HepG2 (cell line): Measurements from ENCODE around the gene FOXD3. TPM values are rescaled to one million over a fixed set of nuclear protein-coding genes. Genes with fewer than 3 reads are reported as not detected.

Source experiments
- AHDC1 ChIP-seq: sonication (generic); formaldehyde crosslinking; IDR thresholded peaks from 2 replicates; pipeline ENCODE4 v1.5.1; 2020; ENCODE audit warnings: mild to moderate bottlenecking, missing genetic modification reagents, borderline replicate concordance
- ELF1 ChIP-seq: sonication (generic); formaldehyde crosslinking; IDR thresholded peaks from 2 replicates; pipeline ENCODE4 v1.4.0; 2020; ENCODE audit warnings: missing genetic modification reagents
- ISL2 ChIP-seq: sonication (generic); formaldehyde crosslinking; IDR thresholded peaks from 2 replicates; pipeline ENCODE4 v1.5.0; 2020; ENCODE audit warnings: missing genetic modification reagents
- MEIS2 ChIP-seq: sonication (generic); formaldehyde crosslinking; IDR thresholded peaks from 2 replicates; pipeline ENCODE4 v1.9.0; 2021; ENCODE audit warnings: mild to moderate bottlenecking, missing genetic modification reagents
- MYC ChIP-seq: sonication (generic); formaldehyde crosslinking; IDR thresholded peaks from 2 replicates; pipeline ENCODE4 v1.9.0; 2021; ENCODE audit warnings: missing genetic modification reagents, borderline replicate concordance
- NFKBIZ ChIP-seq: IDR thresholded peaks from 2 replicates; pipeline ENCODE4 v1.6.1; 2018; ENCODE audit warnings: missing genetic modification reagents, missing compliant biosample characterization
- POLR2AphosphoS5 ChIP-seq: IDR thresholded peaks from 2 replicates; pipeline ENCODE4 v1.6.1; 2012; ENCODE audit warnings: low read depth, low read length
- RFX1 ChIP-seq: fragments of 450-650 bp; IDR thresholded peaks from 2 replicates; pipeline ENCODE4 v1.6.1; 2017
- THAP8 ChIP-seq: sonication (generic); formaldehyde crosslinking; IDR thresholded peaks from 2 replicates; pipeline ENCODE4 v1.5.1; 2020; ENCODE audit warnings: missing genetic modification reagents, mild to moderate bottlenecking, borderline replicate concordance
- THAP9 ChIP-seq: sonication (generic); formaldehyde crosslinking; IDR thresholded peaks from 2 replicates; pipeline ENCODE4; 2020; ENCODE audit warnings: missing genetic modification reagents, mild to moderate bottlenecking, borderline replicate concordance
- ZMYM4 ChIP-seq: sonication (generic); formaldehyde crosslinking; IDR thresholded peaks from 2 replicates; pipeline ENCODE4 v1.8.1; 2023; ENCODE audit warnings: mild to moderate bottlenecking, missing genetic modification reagents
- ZNF691 ChIP-seq: sonication (generic); formaldehyde crosslinking; IDR thresholded peaks from 2 replicates; pipeline ENCODE4 v1.4.0; 2020; ENCODE audit warnings: missing genetic modification reagents, low read depth, mild to moderate bottlenecking, borderline replicate concordance
- polyA plus RNA-seq, 8 experiments: library from polyadenylated mRNA; depleted of rRNA in 3 of 8; stranded (reverse) in 7 of 8; unstranded in 1 of 8; fragments of >200 nt; fragmentation: Illumina TruSeq in 4 of 8; extraction: Trizol in 4 of 8; gene quantifications; 2 replicates each; pipeline versions ENCODE4 v1.2.1 to v1.2.3, GENCODE V29; 2011 to 2016; ENCODE audit warnings: low read depth in 4 of 8, missing spikeins in 1 of 8, mixed read lengths in 1 of 8; ENCODE audit not compliant: insufficient read depth in 1 of 8
- total RNA-seq, 5 experiments: library from RNA; depleted of rRNA; stranded (reverse); fragments of >200 nt; fragmentation: Illumina TruSeq; extraction: Trizol; gene quantifications; 2 replicates each; pipeline ENCODE4 v1.2.3, GENCODE V29; 2016; ENCODE audit warnings: low read depth in 1 of 5
- TF ChIP-seq, protein P1 (sequence below): sonication (generic); formaldehyde crosslinking; IDR thresholded peaks from 2 replicates; pipeline ENCODE4 v1.4.0; 2020; ENCODE audit warnings: missing genetic modification reagents, borderline replicate concordance

Gene FOXD3
- total and polyA plus RNA-seq, 2 of the 13 experiments (the other 11 are each of a cell fraction or from before 2014, with no cell fraction given): not detected

- TF ChIP-seq, protein P1, sequence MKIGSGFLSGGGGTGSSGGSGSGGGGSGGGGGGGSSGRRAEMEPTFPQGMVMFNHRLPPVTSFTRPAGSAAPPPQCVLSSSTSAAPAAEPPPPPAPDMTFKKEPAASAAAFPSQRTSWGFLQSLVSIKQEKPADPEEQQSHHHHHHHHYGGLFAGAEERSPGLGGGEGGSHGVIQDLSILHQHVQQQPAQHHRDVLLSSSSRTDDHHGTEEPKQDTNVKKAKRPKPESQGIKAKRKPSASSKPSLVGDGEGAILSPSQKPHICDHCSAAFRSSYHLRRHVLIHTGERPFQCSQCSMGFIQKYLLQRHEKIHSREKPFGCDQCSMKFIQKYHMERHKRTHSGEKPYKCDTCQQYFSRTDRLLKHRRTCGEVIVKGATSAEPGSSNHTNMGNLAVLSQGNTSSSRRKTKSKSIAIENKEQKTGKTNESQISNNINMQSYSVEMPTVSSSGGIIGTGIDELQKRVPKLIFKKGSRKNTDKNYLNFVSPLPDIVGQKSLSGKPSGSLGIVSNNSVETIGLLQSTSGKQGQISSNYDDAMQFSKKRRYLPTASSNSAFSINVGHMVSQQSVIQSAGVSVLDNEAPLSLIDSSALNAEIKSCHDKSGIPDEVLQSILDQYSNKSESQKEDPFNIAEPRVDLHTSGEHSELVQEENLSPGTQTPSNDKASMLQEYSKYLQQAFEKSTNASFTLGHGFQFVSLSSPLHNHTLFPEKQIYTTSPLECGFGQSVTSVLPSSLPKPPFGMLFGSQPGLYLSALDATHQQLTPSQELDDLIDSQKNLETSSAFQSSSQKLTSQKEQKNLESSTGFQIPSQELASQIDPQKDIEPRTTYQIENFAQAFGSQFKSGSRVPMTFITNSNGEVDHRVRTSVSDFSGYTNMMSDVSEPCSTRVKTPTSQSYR (CRISPR knock-in tag): no peak
- TF ChIP-seq MYC: peak; percentile 88
- TF ChIP-seq ELF1: peak; percentile 19
- TF ChIP-seq THAP8 (CRISPR knock-in tag): peak; percentile 35; the same call in 1 of the 2 replicates
- TF ChIP-seq NFKBIZ (CRISPR knock-in tag): no peak
- peak; percentile 78 for TF ChIP-seq POLR2AphosphoS5
- TF ChIP-seq AHDC1: no peak; the same call in 1 of the 2 replicates
- peak; percentile 56; the same call in 1 of the 2 replicates for TF ChIP-seq ISL2 (CRISPR knock-in tag)
- peak; percentile 59; the same call in 1 of the 2 replicates for TF ChIP-seq MEIS2
- TF ChIP-seq ZNF691 (CRISPR knock-in tag): no peak
- TF ChIP-seq ZMYM4 (CRISPR knock-in tag): peak; percentile 79
- TF ChIP-seq THAP9 (CRISPR knock-in tag): 0 out of 2 replicates have a peak, but pooled peaks have one; percentile 23
- no peak for TF ChIP-seq RFX1
Observed at GRCh38 chr1:63367215-63368103, 45.1 kb downstream of the FOXD3 start, which contains the start of gene ALG6 (continued).
